ENCODE results near the gene DLX3. TPM values are rescaled to one million over a fixed set of nuclear protein-coding genes. Genes with fewer than 3 reads are reported as not detected.

DLX3 gene
- total RNA-seq, 1 experiment from 2014 or later, result not detected

DNA sequence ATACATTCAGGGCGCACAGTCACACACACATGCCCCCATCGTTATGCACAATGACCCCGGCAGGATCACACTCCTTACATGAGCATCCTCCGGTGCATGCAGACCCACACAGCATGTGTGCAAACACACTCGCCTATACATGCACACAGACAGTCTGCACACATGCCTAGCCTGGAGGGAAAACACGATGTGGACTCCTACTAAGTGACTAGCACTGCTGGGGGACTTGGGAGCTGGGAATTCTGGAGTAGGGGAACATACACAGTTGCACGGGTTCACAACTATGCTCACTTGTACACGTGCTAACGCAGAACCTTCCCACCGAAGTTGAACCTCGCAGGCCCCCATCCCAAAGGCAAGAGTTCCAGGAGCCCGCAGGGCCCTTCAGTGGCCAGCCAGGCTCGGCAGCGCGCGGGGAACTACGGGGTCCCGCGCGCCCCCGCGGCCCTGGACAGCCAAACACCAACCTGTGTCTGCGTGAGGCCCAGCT, 2.0 kb downstream of the DLX3 start:
- no peaks in the 10 kb centered on the region for H3K27me3 ChIP-seq (ENCODE audit: low read length)
- H3K9me2 ChIP-seq (replicated peaks; ENCODE audit: insufficient read depth, low read length), result no peaks in the 10 kb centered on the region
- H3K9me3 ChIP-seq (ENCODE audit: low read length), result no peaks in the 10 kb centered on the region
- no peaks in the 10 kb centered on the region for H3K79me2 ChIP-seq (ENCODE audit: low read length)
- H3K4me2 ChIP-seq (ENCODE audit: low read depth, low read length, poor library complexity, severe bottlenecking), result peak overlapping the region; percentile 32
- H4K20me1 ChIP-seq (ENCODE audit: insufficient read depth, low read depth, low read length), result no peaks in the 10 kb centered on the region
- no peaks in the 10 kb centered on the region for H3K36me3 ChIP-seq (ENCODE audit: insufficient read depth, low read length)
- H3K4me1 ChIP-seq (ENCODE audit: low read length), result no peaks in the 10 kb centered on the region
- no peak overlapping the region for H3K27ac ChIP-seq (ENCODE audit: low read length)
- H3K4me3 ChIP-seq (ENCODE audit: low read length), result peak overlapping the region; percentile 20; the same call in 1 of the 2 replicates
- no peak overlapping the region for H2AFZ ChIP-seq (ENCODE audit: low read length)
- DNase-seq, result no peak
- no peak overlapping the region for H3K9ac ChIP-seq (ENCODE audit: low read length)

DNA sequence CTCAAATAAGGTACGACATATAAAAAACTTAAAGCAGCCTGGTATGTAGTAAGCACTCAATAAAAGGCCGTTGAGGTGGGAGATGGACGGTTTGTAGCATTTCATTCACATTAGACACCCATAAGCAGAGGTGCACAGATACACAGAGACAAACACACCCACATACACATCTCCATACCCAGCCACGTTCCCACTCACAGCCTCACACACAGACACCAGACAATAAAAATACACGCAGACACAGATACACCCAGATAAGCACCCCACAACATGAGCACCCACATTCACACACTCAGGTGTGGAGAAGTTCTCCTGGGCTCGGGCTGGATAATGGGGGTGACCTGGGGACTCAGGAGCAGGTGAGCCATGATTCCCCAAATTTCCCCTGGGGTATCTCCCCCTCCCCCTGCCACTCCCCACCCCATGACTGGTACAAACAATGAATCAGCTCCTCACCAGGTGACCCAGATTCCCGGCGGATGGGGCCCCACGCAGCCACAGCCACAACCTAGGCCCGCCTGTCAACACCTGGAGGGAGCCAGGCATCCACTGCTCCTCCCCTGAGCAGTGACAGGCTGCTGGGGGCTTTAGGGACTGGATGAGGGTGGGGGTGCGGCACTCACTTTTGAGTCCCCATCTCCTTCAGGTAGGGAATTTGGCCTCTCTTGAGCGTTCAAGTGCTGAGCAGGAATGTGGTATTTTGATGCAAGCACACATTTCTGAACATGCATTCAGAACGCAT, 2.7 kb downstream of the DLX3 start:
- H3K9ac ChIP-seq (ENCODE audit: low read length), result no peak overlapping the region
- H3K9me3 ChIP-seq (ENCODE audit: low read length), result no peaks in the 10 kb centered on the region
- no peaks in the 10 kb centered on the region for H3K36me3 ChIP-seq (ENCODE audit: insufficient read depth, low read length)
- H3K9me2 ChIP-seq (replicated peaks; ENCODE audit: insufficient read depth, low read length), result no peaks in the 10 kb centered on the region
- H4K20me1 ChIP-seq (ENCODE audit: insufficient read depth, low read depth, low read length), result no peaks in the 10 kb centered on the region
- H3K4me2 ChIP-seq (ENCODE audit: low read depth, low read length, poor library complexity, severe bottlenecking), result no peak overlapping the region
- H2AFZ ChIP-seq (ENCODE audit: low read length), result no peak overlapping the region
- no peak overlapping the region for H3K27ac ChIP-seq (ENCODE audit: low read length)
- DNase-seq, result no peak
- H3K4me1 ChIP-seq (ENCODE audit: low read length), result no peaks in the 10 kb centered on the region
- H3K27me3 ChIP-seq (ENCODE audit: low read length), result no peaks in the 10 kb centered on the region
- H3K79me2 ChIP-seq (ENCODE audit: low read length), result no peaks in the 10 kb centered on the region
- no peak overlapping the region for H3K4me3 ChIP-seq (ENCODE audit: low read length)

DNA sequence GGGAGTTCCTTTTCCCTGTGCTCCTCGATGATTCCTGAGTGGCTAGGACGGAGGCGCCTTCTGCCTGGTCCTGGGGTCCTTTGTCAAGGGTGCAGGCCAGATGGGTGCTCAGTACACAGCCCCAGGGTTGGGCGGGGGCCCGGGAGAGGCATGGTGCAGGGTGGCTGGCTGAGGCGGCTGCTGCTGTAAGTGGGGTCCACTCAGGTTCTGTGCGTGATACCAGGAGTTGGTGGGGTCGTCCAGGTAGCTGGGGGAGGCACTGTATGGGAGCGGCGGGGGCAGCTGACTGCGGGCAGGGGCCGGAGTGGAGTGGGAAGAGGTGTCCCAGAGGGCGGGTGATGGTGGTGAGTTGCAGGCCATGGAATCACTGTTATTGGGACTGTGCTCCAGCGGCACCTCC, 3.6 kb downstream of the DLX3 start:
- H3K4me1 ChIP-seq (ENCODE audit: low read length), result no peaks in the 10 kb centered on the region
- no peaks in the 10 kb centered on the region for H3K79me2 ChIP-seq (ENCODE audit: low read length)
- H2AFZ ChIP-seq (ENCODE audit: low read length), result no peak overlapping the region
- H3K4me3 ChIP-seq (ENCODE audit: low read length), result no peak overlapping the region
- H3K9ac ChIP-seq (ENCODE audit: low read length), result no peak overlapping the region
- H4K20me1 ChIP-seq (ENCODE audit: insufficient read depth, low read depth, low read length), result no peaks in the 10 kb centered on the region
- no peaks in the 10 kb centered on the region for H3K9me3 ChIP-seq (ENCODE audit: low read length)
- H3K27me3 ChIP-seq (ENCODE audit: low read length), result no peaks in the 10 kb centered on the region
- no peak overlapping the region for H3K4me2 ChIP-seq (ENCODE audit: low read depth, low read length, poor library complexity, severe bottlenecking)
- no peaks in the 10 kb centered on the region for H3K9me2 ChIP-seq (replicated peaks; ENCODE audit: insufficient read depth, low read length)
- DNase-seq, result no peak
- no peaks in the 10 kb centered on the region for H3K36me3 ChIP-seq (ENCODE audit: insufficient read depth, low read length)
- H3K27ac ChIP-seq (ENCODE audit: low read length), result no peak overlapping the region

DNA sequence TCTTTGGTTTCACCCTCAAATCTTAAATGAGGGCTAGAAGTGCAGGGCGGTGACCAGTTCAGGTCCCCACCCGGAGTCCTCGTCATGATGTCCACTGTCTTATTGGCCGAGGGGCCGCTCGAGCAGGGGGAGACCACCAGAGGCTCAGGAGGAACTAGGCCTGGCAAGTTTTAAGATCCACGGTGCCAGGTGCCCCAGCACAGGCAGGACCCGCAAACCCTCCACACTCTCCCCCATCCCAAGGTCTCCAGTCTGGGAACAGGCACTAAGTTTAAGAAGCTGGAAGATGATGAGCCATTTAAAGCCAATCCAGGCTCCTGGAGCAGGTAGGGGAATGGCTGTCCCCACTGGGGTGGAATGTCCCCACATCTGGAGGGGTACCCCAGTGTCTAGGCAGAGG, 4.1 kb downstream of the DLX3 start:
- Histone ChIP-seq H3K4me3 (ENCODE audit: low read length) (no peak overlapping the region), H3K4me2 (ENCODE audit: low read depth, low read length, poor library complexity, severe bottlenecking) (no peak overlapping the region), H3K9me2 (replicated peaks; ENCODE audit: insufficient read depth, low read length) (no peaks in the 10 kb centered on the region), H3K27me3 (ENCODE audit: low read length) (no peaks in the 10 kb centered on the region), H3K9me3 (ENCODE audit: low read length) (no peaks in the 10 kb centered on the region), H3K4me1 (ENCODE audit: low read length) (no peaks in the 10 kb centered on the region), H3K27ac (ENCODE audit: low read length) (no peak overlapping the region), H3K36me3 (ENCODE audit: insufficient read depth, low read length) (no peaks in the 10 kb centered on the region), H4K20me1 (ENCODE audit: insufficient read depth, low read depth, low read length) (no peaks in the 10 kb centered on the region), H2AFZ (ENCODE audit: low read length) (no peak overlapping the region), H3K9ac (ENCODE audit: low read length) (no peak overlapping the region), H3K79me2 (ENCODE audit: low read length) (no peaks in the 10 kb centered on the region)
- DNase-seq, result no peak

DNA sequence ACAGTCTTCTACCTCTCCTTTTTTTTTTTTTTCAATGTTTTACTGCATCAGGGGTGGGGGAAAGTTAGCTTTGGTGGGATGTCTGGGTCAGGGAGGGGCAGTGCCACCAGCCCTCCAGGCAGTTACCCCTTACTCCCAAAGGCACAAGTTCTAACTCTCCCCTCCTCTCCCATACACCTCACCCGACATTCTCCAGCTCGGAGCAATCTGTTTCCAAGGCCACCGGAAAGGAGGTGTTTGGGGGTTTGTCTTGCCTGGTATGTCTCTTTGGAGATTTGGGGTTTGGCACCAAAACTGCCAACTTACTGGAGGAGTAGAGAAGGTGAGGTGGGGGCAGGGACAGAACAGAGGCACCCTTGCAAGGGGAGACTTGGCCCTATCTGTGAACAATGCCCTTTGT, 4.7 kb downstream of the DLX3 start:
- Histone ChIP-seq H2AFZ (ENCODE audit: low read length) (no peak overlapping the region), H3K4me2 (ENCODE audit: low read depth, low read length, poor library complexity, severe bottlenecking) (no peak overlapping the region), H4K20me1 (ENCODE audit: insufficient read depth, low read depth, low read length) (no peaks in the 10 kb centered on the region), H3K27ac (ENCODE audit: low read length) (no peak overlapping the region), H3K9ac (ENCODE audit: low read length) (no peak overlapping the region), H3K36me3 (ENCODE audit: insufficient read depth, low read length) (no peaks in the 10 kb centered on the region), H3K4me3 (ENCODE audit: low read length) (no peak overlapping the region), H3K9me2 (replicated peaks; ENCODE audit: insufficient read depth, low read length) (no peaks in the 10 kb centered on the region), H3K4me1 (ENCODE audit: low read length) (no peaks in the 10 kb centered on the region), H3K27me3 (ENCODE audit: low read length) (no peaks in the 10 kb centered on the region), H3K9me3 (ENCODE audit: low read length) (no peaks in the 10 kb centered on the region), H3K79me2 (ENCODE audit: low read length) (no peaks in the 10 kb centered on the region)
- DNase-seq, result no peak

DNA sequence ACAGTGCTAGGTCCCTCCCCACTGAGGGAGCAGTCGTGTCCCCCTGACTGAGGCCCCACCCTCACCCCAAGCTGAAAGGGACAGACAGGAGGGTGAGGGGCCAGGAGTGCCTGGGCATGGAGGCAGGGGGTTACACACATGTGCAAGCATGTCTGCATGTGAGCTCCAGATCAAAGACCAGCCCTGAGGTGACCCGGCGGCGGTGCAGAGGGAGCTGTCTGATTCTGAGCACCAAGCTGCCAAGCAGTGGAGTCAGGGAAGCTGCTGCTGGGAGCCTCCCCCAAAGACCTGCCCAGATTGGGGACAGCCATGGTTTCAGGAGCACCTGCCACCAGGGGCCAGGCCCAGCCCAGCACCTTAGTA, 5.5 kb downstream of the DLX3 start:
- no peaks in the 10 kb centered on the region for H3K36me3 ChIP-seq (ENCODE audit: insufficient read depth, low read length)
- H3K9me2 ChIP-seq (replicated peaks; ENCODE audit: insufficient read depth, low read length), result no peaks in the 10 kb centered on the region
- no peaks in the 10 kb centered on the region for H3K27me3 ChIP-seq (ENCODE audit: low read length)
- H3K9ac ChIP-seq (ENCODE audit: low read length), result no peak overlapping the region
- DNase-seq, result no peak
- H3K4me1 ChIP-seq (ENCODE audit: low read length), result no peaks in the 10 kb centered on the region
- no peak overlapping the region for H3K27ac ChIP-seq (ENCODE audit: low read length)
- H3K4me3 ChIP-seq (ENCODE audit: low read length), result no peak overlapping the region
- no peak overlapping the region for H3K4me2 ChIP-seq (ENCODE audit: low read depth, low read length, poor library complexity, severe bottlenecking)
- H3K79me2 ChIP-seq (ENCODE audit: low read length), result no peaks in the 10 kb centered on the region
- H3K9me3 ChIP-seq (ENCODE audit: low read length), result no peaks in the 10 kb centered on the region
- no peaks in the 10 kb centered on the region for H4K20me1 ChIP-seq (ENCODE audit: insufficient read depth, low read depth, low read length)
- no peak overlapping the region for H2AFZ ChIP-seq (ENCODE audit: low read length)

DNA sequence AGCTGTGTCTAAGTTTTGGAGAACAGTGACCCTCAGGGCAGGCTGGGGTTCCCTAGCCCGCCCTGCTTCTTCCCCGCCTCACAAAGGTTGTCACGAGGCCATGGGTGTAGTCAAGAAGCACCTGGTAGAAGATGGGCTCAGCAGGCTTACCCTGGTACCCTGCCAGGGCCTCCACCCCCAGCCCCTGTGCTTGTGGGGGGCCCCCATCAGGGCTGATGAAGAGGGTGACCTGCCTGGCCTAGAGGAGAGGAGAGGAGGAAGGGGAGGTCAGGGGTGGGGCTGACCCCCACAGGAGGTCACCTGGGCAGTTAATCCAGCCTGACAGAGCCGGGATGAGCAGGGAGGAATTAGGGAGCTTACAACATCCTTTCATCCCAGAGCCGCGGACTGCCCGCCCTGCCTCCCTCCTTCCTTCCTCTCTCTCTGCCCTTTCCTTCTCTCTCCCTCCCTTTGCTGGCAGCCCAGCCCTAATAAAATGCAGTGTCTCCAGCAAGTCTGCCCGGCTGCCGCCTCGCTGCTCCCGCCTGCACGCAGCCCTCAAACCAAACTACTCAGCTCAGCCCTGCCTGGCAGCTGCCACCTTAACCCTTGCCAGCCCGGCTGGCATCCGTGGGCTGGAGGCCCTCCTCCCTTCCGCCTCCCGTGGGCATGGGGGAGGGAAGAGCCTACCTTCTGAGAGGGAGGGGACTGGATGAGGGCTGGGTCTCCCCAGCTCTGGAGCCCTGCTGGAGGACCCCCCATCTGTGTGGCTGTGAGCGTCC, 7.2 kb downstream of the DLX3 start:
- Histone ChIP-seq H3K27me3 (ENCODE audit: low read length) (no peaks in the 10 kb centered on the region), H3K4me2 (ENCODE audit: low read depth, low read length, poor library complexity, severe bottlenecking) (no peak overlapping the region), H3K4me1 (ENCODE audit: low read length) (no peaks in the 10 kb centered on the region), H3K36me3 (ENCODE audit: insufficient read depth, low read length) (no peaks in the 10 kb centered on the region), H3K9me2 (replicated peaks; ENCODE audit: insufficient read depth, low read length) (no peaks in the 10 kb centered on the region), H3K27ac (ENCODE audit: low read length) (no peak overlapping the region), H3K79me2 (ENCODE audit: low read length) (no peaks in the 10 kb centered on the region), H2AFZ (ENCODE audit: low read length) (no peak overlapping the region), H3K4me3 (ENCODE audit: low read length) (no peak overlapping the region), H3K9me3 (ENCODE audit: low read length) (no peaks in the 10 kb centered on the region), H3K9ac (ENCODE audit: low read length) (no peak overlapping the region), H4K20me1 (ENCODE audit: insufficient read depth, low read depth, low read length) (no peaks in the 10 kb centered on the region)
- DNase-seq, result no peak

DNA sequence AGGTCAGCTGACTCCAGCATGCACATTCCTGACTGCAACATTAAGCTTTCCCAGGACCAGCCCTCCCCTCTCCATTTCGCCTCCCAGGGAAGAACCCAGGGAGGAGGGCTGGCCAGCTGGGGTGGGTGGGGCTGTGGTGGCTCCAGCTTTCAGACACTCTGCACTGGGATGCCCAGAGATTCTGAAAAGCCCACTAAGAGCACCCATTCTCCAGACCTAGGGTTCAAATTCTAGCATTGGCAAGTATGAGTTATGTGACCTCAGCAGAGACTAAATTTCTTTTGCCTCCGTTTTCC, 7.8 kb downstream of the DLX3 start:
- DNase-seq, result no peak

More for the DNA sequence above, 7.8 kb downstream of the DLX3 start:
- no peak overlapping the region for H3K4me2 ChIP-seq (ENCODE audit: low read depth, low read length, poor library complexity, severe bottlenecking)
- H3K27ac ChIP-seq (ENCODE audit: low read length), result no peak overlapping the region
- no peaks in the 10 kb centered on the region for H3K36me3 ChIP-seq (ENCODE audit: insufficient read depth, low read length)
- H3K27me3 ChIP-seq (ENCODE audit: low read length), result no peaks in the 10 kb centered on the region
- no peak overlapping the region for H3K9ac ChIP-seq (ENCODE audit: low read length)
- H3K4me3 ChIP-seq (ENCODE audit: low read length), result no peak overlapping the region
- no peaks in the 10 kb centered on the region for H3K4me1 ChIP-seq (ENCODE audit: low read length)
- H3K9me3 ChIP-seq (ENCODE audit: low read length), result no peaks in the 10 kb centered on the region
- no peaks in the 10 kb centered on the region for H3K79me2 ChIP-seq (ENCODE audit: low read length)
- H2AFZ ChIP-seq (ENCODE audit: low read length), result no peak overlapping the region
- no peaks in the 10 kb centered on the region for H4K20me1 ChIP-seq (ENCODE audit: insufficient read depth, low read depth, low read length)
- H3K9me2 ChIP-seq (replicated peaks; ENCODE audit: insufficient read depth, low read length), result no peaks in the 10 kb centered on the region
